Glutamatergic neuron (in vitro differentiated cells): ENCODE data around the gene CLEC10A. TPM values are rescaled to one million over a fixed set of nuclear protein-coding genes. Genes with fewer than 3 reads are reported as not detected.

ENCODE experiments used
- DNase-seq: peaks from one replicate; pipeline ENCODE4 v3.0.0; 2022
- H3K27ac Mint-ChIP-seq: one replicate; pipeline ENCODE4 v1.8.0; 2020; ENCODE audit warnings: mild to moderate bottlenecking, mixed read lengths, inconsistent platforms; ENCODE audit not compliant: unreplicated experiment
- H3K27me3 Mint-ChIP-seq: one replicate; pipeline ENCODE4 v1.8.0; 2020; ENCODE audit warnings: mild to moderate bottlenecking, moderate library complexity, mixed read lengths, inconsistent platforms; ENCODE audit not compliant: unreplicated experiment
- H3K36me3 Mint-ChIP-seq: one replicate; pipeline ENCODE4 v1.8.0; 2020; ENCODE audit warnings: mild to moderate bottlenecking, mixed read lengths, inconsistent platforms; ENCODE audit not compliant: unreplicated experiment
- H3K4me1 Mint-ChIP-seq: one replicate; pipeline ENCODE4 v1.8.0; 2020; ENCODE audit warnings: mild to moderate bottlenecking, low read depth, mixed read lengths, inconsistent platforms; ENCODE audit not compliant: unreplicated experiment
- H3K4me3 Mint-ChIP-seq: one replicate; pipeline ENCODE4 v1.8.0; 2020; ENCODE audit warnings: mild to moderate bottlenecking, mixed read lengths, inconsistent platforms; ENCODE audit not compliant: unreplicated experiment
- H3K9me3 Mint-ChIP-seq: one replicate; pipeline ENCODE4 v1.8.0; 2020; ENCODE audit warnings: mild to moderate bottlenecking, moderate library complexity, mixed read lengths, inconsistent platforms; ENCODE audit not compliant: unreplicated experiment
- CTCF ChIP-seq: fragments of 200-600 bp; sonication (generic); IDR thresholded peaks from one replicate; pipeline ENCODE4 v1.5.0; 2021; ENCODE audit not compliant: partially characterized antibody, unreplicated experiment
- total RNA-seq: library from RNA; stranded (reverse); fragmentation: NEBNext Ultra II Directional; extraction: Animal tissue kit (Norgen Biotek cat#: 25700); gene quantifications from one replicate; pipeline ENCODE4 v1.2.1, GENCODE V29; 2021; ENCODE audit not compliant: unreplicated experiment

The CLEC10A gene
- total RNA-seq, 1 donor from 2014 or later: not detected

- no peak for DNase-seq
- H3K4me1 Mint-ChIP-seq: no peaks in the 10 kb centered on the region
These were observed 54.8 kb downstream of the CLEC10A start for GRCh38 chr17:7025245-7025644.

More at GRCh38 chr17:7025245-7025644, 54.8 kb downstream of the CLEC10A start:
- H3K27ac Mint-ChIP-seq: no peak overlapping the region
- no peak for TF ChIP-seq CTCF
- peaks cover 13% of the 10 kb centered on the region for H3K27me3 Mint-ChIP-seq
- H3K9me3 Mint-ChIP-seq: peaks cover 6% of the 10 kb centered on the region
- H3K4me3 Mint-ChIP-seq: no peak overlapping the region
- no peaks in the 10 kb centered on the region for H3K36me3 Mint-ChIP-seq

Other genes starting within 250 kb of the CLEC10A start
- not detected for gene TEKT1, start 248.5 kb downstream of the CLEC10A start, total RNA-seq
- gene ALOX12, start 84.2 kb downstream of the CLEC10A start, total RNA-seq: not detected
- 179 TPM for gene RNASEK, start 67.6 kb downstream of the CLEC10A start, total RNA-seq
- not detected for gene BCL6B, start 57.2 kb downstream of the CLEC10A start, total RNA-seq
- gene SLC16A13, start 44.2 kb downstream of the CLEC10A start, total RNA-seq: 2.9 TPM
- 0.54 TPM for gene SLC16A11, start 36.2 kb downstream of the CLEC10A start, total RNA-seq
- not detected for gene ASGR2, start 34.6 kb upstream of the CLEC10A start, total RNA-seq
- 29.0 TPM for gene ASGR1, start 99.1 kb upstream of the CLEC10A start, total RNA-seq
- 157 TPM for gene DLG4, start 139.6 kb upstream of the CLEC10A start, total RNA-seq
- 375 TPM for gene ACADVL, start 139.7 kb upstream of the CLEC10A start, total RNA-seq
- gene DVL2, start 154.3 kb upstream of the CLEC10A start, total RNA-seq: 79.1 TPM
- gene PHF23, start 159.2 kb upstream of the CLEC10A start, total RNA-seq: 72.3 TPM
- 908 TPM for gene GABARAP, start 162.2 kb upstream of the CLEC10A start, total RNA-seq
- gene CTDNEP1, start 171.5 kb upstream of the CLEC10A start, total RNA-seq: 185 TPM
- gene ELP5, start 172.0 kb upstream of the CLEC10A start, total RNA-seq: 34.1 TPM
- gene CLDN7, start 182.2 kb upstream of the CLEC10A start, total RNA-seq: 0.44 TPM
- gene SLC2A4, start 201.5 kb upstream of the CLEC10A start, total RNA-seq: 0.42 TPM
- 1.3 TPM for gene YBX2, start 214.4 kb upstream of the CLEC10A start, total RNA-seq
- 347 TPM for gene EIF5A, start 227.4 kb upstream of the CLEC10A start, total RNA-seq
- gene GPS2, start 235.1 kb upstream of the CLEC10A start, total RNA-seq: 98.3 TPM
- 97.6 TPM for gene NEURL4, start 249.1 kb upstream of the CLEC10A start, total RNA-seq